Epidermal melanocyte (primary cell): ENCODE results near the gene MIOX.

ENCODE experiments used
- DNase-seq: peaks from one replicate; pipeline ENCODE4 v3.0.0; 2011; ENCODE audit warnings: low spot score; ENCODE audit not compliant: insufficient read length

Gene MIOX

DNA sequence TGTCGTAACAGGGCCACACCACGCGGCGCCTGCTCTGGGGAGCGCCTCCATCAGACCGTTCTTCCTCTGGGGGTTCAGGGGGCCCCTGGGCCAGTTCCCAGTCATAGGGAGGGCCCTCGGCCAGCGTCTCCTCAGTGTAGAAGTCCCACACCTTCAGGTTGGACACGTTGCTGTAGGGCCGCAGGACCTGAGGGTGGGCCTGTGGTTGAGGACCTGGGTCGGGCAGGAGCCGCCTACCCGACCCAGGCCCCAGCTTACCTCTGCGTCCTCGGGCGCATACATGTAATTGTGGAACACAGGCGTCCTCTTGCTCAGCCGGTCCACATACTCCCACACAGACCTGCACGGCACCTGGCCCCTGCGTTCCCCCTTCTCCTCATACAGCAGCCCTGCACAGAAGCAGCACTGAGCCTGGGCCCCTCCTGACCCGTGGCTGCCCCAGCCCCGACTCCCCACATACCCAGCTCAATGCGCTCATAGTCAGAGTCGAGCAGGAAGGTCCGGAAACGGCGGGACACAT is 32.0 kb upstream of the MIOX start:
- no peak for DNase-seq

DNA sequence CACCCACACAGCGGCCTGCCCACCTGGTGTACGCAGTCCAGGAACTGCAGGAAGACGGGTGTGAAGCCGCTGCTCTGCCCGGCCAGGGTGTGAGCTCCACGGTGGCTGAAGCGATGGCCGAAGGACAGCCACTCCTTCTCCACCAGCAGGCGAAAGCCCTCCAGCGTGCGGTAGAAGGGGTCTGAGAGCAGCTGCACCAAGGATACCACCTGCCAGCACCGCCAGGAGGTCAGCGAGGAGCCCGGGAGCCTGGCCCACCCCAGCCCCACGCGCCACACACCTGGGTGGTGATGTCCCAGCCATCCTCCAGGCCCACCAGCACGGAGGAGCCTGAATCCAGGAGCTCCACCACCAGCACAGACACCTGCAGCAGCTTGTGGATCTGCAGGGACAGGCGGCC is 31.5 kb upstream of the MIOX start:
- no peak for DNase-seq

DNA sequence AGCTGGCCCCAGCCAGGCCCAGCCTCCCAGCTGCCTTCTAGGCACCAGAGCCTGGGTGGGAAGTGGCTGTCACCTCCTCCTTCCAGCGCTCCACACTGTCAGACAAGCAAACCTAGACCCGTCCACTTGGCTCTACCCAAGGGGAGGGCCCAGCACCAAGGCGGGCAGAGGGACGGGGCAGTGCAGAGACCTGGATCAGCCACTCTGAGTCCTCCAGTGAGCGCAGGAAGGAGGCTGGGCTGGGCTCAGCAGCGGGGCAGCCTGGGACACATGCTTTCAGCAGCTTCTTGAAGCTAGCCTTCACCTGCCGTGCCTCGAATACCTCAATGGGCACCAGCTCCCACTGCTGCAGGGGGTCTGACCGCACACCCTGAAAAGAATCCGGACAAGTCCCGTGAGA is 30.6 kb upstream of the MIOX start:
- no peak for DNase-seq

DNA sequence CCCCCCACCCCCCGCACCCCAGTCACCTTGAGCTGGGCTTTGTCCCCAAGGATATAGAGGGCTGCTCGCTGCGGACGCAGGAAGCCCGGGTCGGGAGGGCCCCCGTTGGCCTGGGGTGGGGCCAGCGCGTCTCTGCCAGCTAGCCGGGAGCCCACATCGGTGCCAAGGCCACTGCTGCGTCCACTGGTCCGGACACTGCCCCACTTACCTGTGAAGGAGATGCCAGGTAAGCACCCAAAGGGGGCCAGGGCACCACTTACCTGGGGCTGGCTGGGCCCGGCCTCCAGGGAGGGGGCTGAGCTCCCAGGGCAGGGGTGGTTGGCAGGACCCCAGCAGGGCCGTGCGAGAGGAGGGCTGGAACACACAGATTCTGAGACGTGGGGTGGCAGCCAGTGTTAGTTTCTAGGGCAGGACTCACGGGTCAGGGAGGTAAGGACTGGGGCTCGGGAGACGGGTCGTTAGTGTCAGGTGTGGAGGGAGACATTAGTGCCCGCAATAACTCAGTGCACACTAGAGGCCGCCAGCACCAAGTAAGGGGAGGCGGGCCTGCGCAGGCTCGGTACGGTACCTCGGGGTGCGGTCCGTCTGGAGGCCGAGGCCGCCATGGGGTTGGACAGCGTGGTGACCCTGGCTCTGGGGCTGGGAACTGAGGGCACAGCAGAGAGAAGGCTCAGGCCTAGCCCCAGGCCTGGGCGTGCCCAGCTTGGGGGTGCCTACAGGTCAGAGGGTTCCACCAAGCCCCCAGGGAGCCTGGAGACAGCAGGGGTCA is 30.0 kb upstream of the MIOX start:
- no peak for DNase-seq

DNA sequence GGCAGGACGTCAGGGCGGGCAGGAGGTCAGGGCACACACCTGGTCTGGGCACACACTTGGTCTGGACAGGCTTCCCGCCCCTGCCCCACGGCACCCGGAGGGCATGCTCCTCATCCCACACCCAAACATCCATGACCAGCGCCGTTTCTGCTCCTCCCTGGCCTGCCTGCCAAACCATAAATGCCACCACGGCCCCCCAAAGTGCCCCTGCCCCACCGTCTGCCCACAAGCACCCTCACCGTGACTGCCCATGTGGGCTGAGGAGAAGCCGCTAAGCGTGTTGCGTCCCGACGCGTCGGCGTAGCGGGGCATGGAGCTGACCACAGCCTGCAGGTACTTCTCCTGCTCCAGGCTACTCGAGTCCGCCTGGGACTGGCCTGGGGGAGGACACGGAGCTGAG is 27.6 kb upstream of the MIOX start:
- DNase-seq = no peak

DNA sequence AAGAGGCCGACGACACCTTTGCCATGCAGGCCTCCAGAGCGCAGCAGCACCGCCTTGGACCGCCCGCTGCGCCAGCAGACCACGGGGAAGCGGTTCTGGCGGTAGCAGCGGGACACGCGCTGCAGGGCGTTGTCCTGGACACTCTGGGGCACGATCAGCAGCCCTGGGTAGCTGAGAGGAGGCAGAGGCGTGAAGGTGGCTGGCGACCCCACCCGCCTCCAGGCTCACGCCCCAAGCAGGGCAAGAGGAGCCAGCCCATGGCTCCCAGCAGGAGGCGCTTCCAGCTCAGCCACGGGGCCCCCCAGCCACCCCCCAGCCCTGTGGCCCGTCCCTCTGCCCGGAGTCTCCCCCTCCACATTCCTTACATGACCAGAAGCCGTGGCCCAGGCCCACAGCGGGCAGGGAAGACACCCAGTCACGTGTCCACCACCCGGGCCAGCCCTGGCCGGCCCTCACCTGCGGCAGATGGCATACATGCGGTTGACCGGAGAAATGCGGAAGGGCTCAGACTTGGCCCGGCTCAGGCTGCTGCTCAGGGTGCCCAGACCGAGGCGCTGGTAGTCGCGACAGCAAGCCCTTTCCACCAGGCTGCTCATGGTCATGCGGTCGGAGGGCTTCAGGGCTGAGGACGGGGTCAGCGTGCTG is 27.0 kb upstream of the MIOX start:
- no peak for DNase-seq

DNA sequence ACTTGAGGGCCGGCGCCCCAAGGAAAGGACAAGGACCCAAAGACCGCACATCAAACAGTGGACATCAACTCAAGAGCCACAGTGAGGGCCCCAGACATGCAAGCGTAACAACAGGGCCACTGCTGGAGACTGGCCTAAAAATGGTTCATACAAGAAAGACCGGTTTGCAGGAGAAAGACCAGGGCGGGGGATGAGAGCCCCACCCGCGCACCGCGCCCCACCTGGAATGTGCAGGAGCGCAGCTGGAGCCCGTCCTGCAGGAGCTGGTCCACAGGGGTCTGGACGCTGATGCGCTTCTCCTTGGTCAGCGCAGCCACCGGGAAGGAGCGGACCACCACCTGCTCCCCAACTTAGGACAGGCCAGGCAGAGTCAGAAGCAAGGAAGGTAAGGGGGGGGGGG is 25.7 kb upstream of the MIOX start:
- no peak for DNase-seq

DNA sequence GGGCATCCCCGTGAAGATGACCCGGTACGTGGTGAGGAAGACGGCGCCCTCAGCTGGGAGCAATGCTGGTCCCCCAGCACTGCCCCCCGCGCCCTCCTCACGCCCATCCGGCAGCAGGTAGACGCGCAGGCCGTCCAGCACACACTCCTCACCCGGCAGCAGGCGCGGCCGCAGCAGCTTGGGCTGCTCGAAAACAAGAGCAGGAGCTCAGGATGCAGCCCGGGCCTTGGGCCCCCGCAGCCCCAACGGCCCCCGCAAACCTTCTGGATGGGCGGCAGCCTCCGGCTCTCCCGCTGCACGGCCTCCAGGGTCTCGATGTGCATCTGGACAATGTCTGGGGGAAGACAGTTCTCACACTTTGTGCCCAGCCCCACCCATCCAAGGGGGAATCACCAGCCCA is 25.1 kb upstream of the MIOX start:
- DNase-seq = no peak

DNA sequence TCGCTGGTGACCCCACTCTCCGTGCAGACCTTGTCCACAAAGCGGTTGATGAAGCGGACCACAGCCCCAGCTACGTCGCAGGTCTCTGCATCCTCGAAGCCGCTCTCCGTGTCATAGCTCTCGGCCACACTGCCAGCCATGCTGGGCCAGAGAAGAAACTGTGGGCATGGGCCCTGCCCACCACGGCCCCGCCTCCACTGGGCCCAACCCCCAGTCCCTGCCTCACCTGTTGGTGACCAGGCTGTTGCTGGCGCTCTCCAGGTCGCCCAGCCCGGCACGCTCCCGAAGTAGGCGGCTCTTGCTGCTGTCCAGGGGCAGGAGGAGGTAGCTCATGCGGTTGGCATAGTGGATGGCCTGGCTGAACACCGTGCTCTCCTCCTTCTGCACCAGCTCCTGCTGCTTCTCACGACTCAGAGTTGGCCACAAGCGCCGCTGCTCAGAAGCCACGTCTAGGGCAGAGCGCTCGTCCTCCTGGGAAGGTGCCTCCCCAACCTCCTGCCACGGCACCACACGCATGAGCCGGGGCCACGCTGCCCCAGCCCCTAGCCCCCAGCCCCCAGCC is 24.6 kb upstream of the MIOX start:
- no peak for DNase-seq

DNA sequence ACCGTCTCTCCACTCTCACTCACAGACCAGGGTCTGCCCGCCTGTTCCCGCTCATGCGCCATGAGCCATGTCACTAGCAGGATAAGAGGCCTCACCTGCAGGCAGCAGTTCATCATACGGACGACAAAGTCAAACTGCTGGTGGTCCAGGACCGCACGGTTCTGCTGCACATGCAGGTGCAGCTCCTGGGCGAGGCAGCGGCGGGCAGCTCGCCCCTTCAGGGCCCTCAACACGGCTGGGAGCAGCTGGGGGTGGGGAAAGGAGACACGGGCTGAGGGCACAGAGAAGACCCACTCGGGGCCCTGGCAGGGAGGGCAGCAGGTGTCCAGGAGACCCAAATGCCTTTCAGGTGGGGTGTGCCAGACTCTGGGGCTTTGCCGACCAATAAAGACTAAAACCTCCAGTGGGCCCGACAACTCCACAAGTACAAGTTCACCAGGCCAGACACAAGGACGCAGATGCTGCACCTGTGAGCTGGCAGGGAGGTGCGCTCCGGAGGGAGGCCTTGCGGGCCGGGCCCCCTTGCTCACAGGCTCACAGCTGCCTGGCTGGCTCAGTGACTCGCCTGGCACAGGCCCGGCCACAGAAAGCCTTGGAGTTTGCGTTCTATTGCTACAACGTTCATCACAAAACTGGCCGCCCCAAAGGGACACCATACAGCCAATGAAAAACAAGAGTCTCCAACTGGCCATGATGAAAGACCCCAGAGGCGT is 23.3 kb upstream of the MIOX start:
- no peak for DNase-seq

DNA sequence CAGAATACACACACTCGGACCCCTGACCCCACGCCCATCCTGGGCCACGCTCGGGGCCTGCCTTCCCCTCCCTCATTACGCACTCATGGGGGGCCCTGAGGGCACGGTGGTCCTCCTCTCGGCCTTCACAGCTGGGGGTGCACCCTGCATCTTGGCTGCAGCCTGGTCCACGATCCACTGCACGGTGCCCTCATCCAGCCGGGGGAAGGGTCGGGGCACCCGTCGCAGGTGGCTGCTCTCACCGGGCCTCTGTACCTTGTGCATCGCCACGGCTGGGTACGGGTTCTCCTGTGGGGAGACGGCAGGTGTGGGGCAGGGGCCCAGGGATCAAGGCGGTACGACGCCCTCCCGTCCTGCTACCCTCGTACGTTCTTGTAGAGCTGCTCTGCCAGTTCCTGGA is 22.2 kb upstream of the MIOX start:
- DNase-seq = no peak

DNA sequence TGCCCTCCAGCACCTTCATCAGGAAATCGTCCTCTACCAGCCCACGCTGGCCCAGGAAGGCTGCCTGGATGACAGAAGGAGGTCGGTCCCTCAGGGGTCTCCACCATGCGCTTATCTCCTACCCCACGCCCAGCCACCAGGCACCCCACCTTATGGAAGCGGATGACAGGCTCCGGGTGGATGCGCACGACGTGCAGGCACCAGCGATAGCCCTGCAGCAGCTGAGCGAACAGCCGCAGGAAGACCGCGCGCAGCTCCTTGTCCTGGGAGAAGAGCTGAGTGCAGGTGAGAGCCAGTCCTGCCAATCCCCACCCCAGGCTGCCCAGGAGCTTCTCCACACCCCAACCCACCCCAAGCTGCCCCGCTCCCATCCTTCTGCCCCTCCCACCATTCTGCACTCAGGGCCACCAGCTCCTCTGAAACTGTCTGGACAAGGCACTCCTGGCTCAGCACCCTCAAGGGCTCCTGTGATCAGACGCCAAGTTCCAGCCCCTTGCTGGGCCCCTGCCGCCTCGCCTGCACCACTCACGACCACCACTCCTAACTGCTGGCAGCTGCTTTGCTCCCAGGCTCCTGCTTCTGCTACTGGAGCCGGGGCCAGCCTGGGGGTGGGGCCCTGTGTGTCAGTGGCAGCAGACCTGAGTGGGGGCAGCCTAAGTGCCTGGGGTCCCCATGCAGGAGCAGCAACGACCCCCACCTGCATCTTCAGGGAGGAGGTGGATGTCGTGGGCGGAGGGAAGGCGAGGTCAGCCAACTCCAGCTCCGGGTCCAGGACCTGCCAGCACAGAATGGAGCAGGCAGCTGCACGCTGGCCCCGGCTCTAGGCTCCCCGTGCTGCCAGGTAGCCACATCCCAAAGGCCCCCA is 21.4 kb upstream of the MIOX start:
- no peak for DNase-seq

DNA sequence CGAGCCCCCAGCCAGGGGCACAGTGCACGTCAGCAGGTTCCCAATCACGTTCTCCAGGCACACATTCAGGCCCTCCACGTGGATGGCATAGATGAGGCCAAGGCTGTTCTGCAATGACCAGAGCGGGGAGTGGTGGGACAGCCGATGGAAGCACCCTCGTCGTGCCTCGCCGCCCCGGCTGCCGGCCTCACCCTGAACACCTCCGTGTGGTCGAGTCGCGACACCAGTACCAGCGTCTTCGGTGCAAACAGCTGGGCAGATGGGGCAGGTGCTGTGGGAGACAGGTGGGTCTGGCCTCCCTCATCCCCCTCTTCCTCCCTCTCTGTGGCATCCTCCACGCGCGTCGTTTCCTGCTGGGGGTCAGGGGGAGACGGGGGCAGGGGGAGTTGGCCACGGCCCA is 19.3 kb upstream of the MIOX start:
- no peak for DNase-seq

DNA sequence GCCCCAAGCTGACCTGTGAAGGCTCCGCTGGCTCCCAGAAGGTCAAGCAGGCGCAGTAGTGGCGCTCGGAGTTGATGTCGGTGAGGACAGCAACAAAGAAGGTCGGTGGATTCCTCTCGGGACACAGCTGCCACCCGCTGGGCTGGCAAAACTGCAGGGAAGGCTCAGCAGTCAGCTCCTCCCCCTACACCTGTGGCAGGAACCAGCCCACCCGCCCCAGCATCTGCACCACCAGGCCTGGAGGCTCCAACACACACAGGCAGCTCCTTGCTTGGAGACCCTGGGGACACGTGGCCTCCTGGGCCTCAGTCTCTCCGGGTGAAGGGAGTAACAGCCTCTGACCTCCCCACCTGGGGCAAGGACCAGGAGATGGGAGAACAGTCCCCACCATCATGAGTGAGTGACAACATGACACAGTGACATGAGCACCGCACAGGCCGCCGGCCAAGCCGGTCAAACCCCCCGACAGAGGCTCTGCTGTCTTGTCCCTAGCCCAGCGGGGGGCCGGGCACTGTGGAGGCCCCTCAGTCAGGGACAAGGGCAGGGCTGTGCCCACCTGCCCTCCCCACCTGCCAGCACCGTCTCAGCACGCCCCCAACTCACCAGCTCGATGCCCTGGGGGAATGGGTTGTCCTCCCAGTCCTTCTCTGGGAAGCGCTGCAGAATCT is 18.8 kb upstream of the MIOX start:
- DNase-seq = no peak

DNA sequence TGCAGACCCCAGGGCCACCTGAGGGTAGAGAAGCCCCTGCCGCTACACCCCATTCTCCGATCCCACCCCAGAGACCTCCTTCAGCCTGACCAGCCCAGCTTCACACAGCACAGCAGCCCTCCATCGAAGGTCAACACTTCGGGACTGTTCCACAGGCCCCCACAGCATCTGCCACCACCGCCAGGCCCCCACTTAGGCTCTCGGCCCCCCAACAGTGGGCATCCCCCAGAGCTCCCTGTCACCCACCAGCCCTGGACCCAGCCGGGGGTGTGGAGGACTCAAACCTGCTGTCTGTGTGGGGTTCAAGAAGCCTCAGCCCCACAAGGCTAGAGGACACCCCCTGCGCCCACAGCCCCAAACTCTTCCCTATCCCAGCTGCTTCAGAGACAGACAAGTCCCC is 18.0 kb upstream of the MIOX start:
- no peak for DNase-seq

DNA sequence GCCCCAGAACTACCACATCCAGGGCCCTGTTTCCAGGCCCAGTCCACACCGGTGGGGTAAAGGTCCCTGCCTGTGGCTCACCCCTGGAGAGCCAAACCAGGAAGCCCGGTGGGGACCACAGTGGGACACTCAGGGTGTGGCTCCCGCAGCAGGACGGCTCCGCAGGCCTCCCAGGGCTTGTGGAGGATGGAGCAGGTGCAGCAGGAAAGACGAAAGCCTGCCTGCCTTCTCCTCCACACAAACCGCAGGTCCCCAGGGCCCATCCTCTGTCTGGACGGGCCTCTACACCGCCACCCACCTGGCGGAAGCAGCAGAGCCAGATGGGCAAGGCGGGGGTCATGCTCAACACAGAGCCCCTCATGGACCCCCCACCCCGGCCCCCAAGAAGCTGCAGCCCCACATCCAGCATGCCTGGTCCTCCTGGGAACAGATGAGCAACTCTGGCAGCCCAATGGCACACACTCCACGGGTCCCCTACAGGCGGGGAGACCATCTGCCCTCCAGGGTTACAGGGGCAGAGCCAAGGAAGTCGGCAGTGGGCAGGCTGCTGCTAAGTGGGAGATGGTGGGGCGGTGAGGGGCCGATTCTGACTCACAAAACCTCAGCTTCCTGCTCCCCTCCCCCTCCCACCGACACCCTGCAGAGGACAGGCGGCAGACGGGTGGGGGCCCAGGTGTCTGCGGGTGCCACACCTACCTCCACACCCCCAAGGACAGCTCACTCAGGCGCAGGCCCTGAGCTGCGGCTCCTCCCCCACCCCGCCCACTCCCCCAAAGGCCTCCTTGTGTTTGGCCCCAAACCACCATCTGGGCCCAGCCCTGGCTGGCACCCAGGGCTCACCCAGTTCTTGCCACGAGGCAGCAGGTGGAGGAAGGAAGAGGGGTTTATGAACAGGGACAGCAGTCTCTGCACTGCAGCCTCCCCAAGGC is 17.0 kb upstream of the MIOX start:
- no peak for DNase-seq

DNA sequence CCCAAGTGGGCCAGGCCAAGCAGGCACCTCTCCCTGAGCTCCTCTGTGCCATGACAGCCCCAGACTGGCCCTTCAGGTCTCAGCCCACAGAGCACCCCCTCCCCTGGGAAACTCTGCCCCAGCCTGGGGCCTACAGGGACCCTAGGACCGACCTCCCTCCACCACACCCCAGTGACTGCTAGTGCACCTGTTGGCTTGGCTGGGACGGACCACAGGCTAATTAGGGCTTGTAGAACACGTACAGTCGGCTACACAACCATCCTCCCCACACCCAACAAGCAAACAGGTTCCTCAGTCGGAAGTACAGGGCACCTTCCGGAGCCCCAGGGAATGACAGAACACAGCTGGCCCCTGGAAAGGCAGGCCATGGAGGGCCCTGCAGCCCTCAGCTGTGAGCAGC is 16.2 kb upstream of the MIOX start:
- no peak for DNase-seq

DNA sequence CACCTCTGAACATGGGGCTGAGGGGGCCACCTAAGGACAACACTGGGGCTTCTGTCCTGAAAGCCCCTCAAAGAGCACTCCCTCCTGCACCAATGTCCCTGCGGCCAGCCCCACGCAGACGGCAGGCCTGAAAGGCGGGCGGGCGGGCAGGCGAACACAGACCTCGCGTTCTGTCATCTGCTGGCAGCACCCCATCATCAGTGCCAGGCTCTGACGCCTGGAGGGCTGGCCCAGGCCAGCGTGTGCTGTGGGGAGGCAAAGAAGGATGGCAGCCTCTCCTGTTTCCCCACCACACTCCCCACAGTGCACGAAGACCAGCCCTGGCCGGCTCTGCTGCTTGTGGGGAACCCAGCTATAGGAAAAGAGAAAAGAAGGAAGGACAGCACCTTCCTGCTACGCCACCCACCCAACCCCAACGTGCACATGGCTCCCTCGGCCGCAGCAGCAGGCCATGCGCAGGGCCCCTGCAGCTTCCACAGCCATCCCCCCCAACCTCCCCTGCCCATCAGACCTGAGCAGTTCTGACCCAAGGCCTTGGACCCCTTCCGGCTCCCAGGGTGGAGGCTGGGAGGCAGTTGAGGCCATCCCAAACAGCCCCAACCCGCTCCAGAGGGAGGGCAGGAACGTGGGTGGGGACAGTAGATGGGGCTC is 15.3 kb upstream of the MIOX start:
- DNase-seq = no peak

DNA sequence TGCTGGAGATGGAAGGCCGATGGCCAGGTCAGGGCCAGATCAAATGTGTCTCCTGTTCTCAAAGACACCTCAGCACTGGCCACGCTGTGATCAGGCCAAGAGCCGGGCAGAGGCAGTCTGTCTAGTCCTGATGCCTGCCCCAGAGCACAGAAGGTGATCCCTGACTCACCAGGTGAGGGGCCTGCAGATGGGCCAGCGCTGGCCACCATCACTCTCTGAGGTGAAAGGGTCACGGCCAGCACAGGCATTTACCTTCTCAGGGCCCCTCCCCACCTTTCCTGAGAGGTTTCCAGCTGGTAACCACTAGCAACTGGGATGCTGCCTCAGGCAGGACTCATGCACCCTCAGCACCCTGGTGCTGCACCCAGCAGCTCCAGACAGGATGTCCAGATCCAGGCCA is 14.7 kb upstream of the MIOX start:
- no peak for DNase-seq
